Stimulated activated CD4-positive, alpha-beta T cell treated with anti-CD3 and anti-CD28 coated beads, TNF-alpha, amount 100 ng/mL, for 1 hour (primary cell): ENCODE results near the gene NAV2.
"Not testable (repeated sequence)": the region's sequence is repeated elsewhere in the genome, so short reads cannot be mapped to it uniquely, and the experiment has no call there.

ENCODE experiments used
- DNase-seq, 3 donors: peaks; one replicate each; pipeline ENCODE4 v3.0.0-alpha.2; 2020; ENCODE audit warnings: low read depth in 3 of 3, low spot score in 1 of 3

NAV2 gene

DNA sequence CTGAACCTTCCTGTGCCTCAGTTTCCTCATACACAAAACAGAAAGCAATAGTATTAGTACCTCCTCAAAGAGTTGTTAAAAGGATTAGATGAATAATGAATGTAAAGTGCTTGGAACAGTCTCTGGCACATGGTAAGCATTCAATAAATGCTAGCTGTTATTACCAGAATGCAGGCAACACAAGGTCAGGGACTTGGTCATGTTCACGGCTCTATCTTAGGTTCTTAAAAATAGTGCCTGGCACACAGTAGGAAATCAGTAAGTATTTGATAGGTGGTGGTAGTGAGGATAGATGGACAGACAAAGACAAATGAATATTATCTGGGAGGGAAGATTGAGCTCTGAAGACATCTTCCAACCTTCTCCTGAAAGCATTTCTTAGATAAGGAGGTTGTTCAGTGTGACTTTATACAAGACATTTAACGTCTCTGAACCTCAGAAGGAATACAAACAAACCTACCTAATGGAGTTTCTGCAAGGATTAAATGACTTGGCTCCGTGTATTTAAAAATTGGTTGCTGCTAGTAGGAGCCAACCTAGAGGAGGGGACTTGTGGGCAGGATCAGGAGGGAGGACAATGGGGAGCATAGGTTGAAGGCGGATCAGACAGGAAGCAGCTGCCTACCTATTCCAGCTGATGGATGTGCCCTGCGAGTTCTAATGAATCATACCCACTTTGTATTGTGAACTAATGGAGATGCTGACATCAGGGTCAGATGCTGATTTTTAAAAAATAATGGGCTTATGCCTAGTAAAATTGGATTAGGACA is 353.6 kb downstream of the NAV2 start:
- no peak for DNase-seq

DNA sequence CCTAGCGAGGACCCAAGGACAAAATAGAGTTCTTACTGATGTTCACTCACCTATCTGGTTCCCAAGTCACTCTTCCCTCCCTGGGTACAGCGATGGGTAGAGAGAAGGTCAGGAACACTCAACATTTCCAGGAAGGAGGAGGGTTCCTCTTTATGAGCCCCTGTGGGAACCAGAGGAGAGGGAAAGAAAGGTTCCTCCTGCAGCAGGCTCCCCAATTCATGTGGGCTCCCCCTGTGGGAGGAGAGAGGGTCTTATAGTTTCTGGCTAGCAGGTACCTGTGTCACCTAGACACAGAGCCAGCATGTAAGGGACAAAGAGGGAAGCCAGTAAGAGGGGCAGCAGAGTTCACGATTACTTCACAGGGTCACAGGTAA is 354.1 kb downstream of the NAV2 start:
- DNase-seq: no peak

DNA sequence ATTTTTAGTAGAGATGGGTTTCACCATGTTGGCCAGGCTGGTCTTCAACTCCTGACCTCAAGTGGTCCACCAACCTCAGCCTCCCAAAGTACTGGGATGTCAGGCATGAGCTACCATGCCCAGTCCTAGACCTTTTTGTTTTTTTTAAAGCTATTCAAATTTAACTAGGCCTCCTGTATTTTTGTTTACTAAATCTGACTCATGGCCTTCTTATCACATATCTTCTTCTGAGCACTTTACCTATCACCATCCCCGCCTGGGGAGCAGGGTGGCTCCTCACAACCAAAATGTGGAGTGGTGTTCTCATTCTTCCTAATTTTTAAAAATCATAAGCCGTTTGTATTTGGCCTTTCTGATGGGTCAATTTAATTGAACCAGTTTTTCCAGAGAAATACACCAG is 355.0 kb downstream of the NAV2 start:
- no peak for DNase-seq

GRCh38 chr11:20068691-20069090 is 356.1 kb downstream of the NAV2 start:
- no peak for DNase-seq

DNA sequence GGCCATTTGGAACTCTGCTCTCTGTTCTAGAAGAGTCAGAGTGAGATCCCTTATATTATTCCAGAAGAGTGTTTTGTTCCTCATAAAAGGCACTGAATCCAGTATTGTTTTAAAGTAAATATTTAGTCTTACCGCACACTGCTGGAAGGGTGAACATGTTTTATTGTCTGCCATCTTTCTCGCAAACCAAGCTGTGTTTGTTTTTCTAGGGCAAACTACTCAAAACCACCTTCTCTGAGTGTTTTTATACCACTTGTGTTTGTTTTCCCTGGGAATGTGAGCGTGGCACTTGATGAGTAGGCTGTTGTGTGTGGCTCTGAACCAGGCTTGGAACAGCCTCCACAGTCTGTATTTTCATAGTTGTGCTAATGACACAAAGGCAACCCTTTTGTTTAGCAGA is 357.8 kb downstream of the NAV2 start:
- DNase-seq: no peak

DNA sequence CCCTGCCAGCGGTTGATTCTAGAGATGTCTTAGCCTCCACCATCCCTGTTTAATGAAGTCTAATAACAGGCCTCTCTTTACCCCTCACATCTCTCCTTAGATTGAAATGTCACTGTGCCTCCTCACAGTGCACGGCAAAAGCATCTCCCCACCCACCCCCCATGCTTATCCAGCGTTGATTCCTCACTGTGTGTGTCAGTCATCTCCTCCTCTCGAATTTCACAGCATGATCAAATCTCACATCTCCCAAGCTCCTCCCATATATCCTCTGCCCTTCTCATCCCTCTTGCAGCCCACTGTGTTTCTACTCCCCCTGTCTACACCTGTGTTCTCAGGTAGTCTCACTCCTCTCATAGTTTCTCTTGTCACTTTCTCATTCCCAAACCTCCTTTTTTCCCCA is 363.0 kb downstream of the NAV2 start:
- DNase-seq: no peak

DNA sequence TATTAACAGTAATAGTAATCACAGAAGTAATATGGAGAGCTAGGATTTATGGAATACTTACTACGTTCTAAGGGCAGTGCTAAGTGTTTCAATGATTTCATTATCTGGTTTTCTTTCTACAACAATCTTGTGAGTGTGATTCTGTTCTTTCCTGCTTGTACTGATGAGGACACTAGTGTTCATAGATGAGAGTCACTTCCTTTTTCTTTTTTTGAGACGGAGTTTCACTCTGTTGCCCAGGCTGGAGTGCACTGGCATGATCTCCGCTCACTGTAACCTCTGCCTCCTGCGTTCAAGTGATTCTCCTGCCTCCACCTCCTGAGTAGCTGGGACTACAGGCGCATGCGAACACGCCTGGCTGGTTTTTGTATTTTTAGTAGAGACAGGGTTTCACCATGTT is 366.2 kb downstream of the NAV2 start:
- DNase-seq: no peak

- DNase-seq: no peak
These were observed 367.5 kb downstream of the NAV2 start for GRCh38 chr11:20080032-20080685.

DNA sequence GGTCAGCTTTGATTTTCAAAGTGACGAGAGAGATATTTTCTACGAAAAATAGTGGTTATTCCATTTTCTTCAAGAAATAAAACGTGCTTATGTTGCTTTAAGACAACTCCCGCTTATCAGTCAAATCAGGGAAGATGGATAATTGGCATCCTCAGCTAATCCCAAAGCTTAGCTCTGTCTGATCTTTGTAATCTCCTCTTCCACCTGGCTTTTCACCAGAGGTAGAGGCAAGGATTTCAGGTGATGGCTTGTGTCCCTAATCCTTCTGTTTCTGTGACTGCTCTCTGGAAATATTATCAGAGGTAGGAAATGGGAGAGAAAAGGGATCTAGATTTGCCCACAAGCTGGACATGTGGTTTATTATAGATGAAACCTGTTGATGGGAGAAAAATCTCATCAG is 368.7 kb downstream of the NAV2 start:
- no peak for DNase-seq

DNA sequence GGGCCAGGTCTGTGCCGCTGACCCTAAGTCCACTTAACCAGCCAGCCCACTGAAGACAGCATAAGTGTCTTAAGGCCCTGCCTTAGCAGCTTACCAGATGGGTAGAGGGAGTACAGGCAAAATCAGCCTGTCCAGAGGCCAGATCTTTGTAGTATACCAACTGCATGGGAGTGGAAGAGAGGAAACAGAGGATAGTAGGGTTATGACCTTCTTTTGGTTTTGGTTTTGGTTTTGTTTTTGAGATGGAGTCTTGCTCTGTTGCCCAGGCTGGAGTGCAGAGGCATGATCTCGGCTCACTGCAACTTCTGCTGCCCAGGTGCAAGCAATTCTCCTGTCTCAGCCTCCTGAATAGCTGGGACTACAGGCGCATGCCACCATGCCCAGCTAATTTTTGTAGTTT is 371.2 kb downstream of the NAV2 start:
- not testable (repeated sequence) for DNase-seq

DNA sequence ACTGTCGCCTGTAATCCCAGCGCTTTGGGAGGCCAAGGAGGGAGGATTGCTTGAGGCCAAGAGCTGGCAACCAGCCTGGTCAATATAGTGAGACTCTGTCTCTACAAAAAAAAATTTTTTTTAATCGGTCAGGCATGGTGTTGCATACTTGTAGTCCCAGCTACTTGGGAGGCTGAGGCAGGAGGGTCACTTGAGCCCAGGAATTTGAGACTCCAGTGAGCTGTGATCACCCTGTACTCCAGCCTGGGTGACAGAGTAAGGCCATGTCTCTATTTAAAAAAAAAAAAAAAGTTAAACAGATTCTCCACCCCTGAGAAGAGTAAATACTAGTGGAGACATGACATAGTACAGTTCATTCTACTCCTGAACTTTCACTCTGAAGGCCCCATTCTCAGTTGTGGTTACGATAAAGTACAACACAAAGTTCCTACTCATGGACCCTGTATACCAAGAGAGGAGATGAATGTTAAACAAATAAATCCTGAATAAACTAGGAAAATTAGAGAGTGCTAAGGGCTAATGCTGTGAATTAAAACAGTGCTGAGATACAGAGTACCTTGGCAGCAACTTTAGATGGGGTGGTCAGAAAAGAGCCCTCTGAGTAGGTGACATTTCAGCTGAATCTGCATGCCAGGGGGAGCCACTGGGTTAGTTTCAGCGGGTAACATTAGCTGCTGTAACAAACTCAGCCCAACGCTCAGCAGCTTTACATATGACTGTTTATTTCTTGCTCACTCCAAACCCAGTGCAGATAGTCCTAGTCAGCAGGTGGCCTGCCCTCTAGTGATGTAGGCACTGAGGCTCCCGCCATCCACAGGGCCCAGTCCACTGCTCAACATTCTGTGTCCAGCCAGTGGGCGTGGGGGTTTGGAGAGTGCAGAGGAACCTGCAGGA is 372.5 kb downstream of the NAV2 start:
- no peak for DNase-seq

DNA sequence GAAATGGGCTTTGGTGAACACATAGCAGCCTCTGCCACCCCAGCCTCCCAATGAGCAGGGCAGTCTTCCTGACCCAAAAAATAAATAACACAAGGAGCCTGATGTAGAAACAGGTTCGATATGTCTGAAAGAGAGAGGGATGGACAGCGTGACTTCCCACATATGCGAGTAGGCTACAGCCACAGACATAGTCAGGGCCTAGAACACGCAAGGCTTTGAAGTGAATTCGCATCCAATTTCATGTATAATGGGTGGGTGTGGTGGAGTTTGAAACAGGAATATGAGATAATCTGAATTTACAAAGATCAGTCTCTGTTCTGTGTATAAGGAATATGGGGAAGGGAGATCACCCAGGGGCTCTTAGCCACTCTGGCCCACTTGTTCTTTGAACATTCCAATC is 373.3 kb downstream of the NAV2 start:
- DNase-seq: no peak

DNA sequence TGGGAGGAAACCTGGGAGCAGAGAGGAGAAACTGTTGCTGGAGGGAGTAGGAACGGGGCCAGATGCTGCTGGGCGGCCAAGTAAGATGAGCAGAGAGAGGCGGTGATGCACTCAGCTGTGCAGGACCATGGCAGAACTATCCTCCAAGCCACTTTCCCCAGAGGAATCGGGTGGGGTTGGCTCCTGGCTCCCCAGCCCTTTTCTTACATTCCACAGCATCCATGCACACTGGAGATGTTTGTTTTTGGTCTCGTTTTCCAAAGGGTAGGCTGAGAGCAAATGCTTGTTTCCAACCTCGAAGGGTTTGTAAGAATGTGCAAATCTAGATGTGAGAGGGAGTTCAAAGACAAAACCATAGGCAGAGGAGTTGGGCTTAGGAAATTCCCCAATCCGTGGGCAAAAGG is 374.5 kb downstream of the NAV2 start:
- no peak for DNase-seq

- no peak for DNase-seq
These were observed 376.0 kb downstream of the NAV2 start for GRCh38 chr11:20088397-20089225.

DNA sequence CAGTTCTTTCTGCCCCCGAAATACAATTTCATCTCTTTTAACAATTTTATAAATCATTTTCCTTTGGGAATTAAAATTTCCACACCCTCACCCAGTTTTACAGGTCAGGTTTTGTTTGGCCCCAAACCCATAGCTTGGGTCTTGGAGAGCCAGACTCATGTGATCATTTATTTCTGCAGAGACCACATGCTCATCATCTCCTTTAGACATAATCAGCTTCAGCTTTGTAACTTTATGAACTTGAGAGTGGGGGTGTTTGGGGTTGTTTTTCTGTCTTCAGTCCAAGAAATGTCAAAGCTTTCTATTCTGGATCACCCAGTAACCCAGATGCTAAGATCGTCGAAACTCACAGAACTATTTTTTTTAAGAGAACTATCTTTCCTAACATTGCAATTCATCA is 376.7 kb downstream of the NAV2 start:
- DNase-seq: no peak

- DNase-seq: no peak
These were observed 377.4 kb downstream of the NAV2 start for GRCh38 chr11:20089796-20090653.

DNA sequence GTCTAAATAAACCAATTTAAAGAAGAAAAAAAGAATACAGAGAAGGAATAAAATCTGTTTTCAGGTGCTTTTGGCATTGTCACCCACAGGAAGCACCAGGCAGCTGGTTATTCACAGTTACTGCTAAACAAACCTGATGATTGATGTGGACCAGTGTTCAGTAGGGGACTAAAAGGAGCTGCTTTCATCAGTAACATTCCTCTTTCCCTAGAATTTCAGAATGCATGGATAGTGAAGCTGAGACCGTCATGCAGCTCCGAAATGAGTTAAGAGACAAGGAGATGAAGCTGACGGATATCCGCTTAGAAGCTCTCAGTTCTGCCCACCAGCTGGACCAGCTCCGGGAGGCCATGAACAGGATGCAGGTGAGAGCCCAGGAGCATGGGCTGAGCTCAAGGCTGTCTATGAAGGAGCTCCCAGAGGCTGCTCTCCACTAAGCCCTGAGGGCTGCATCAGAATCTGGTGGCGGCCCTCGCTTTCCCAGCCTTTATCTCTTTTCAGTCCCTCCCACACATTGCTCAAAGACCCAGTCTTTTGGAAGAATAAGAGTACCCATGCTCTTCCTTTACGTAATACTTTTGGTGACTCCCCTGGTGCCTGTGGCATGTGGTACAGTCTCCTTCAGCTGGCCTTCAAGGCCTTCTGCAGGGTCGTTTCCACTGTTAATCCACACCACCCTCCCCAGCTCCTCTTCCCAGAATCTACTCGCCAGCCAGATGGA is 378.2 kb downstream of the NAV2 start:
- DNase-seq: no peak

GRCh38 chr11:20093775-20094174 is 381.1 kb downstream of the NAV2 start:
- no peak for DNase-seq

- DNase-seq: no peak
These were observed 382.6 kb downstream of the NAV2 start for GRCh38 chr11:20095189-20095588.
